ENCODE measurements around the gene GSAP.

GRCh38 chr7:77457779-77458178 lies 41.6 kb upstream of the GSAP start:
- TF ChIP-seq TAF1 (IDR thresholded peaks at IDR 0.05; ENCODE audit: borderline replicate concordance, low read depth, low read length) (no peak), POLR2AphosphoS5 (IDR thresholded peaks at IDR 0.05; ENCODE audit: low read depth, low read length) (no peak)
